SK-N-SH (cell line): ENCODE data around the gene CASS4. TPM values are rescaled to one million over a fixed set of nuclear protein-coding genes. Genes with fewer than 3 reads are reported as not detected.

Experiments used
- CTCF ChIA-PET: fragments of 300-600, 350-600 bp; formaldehyde crosslinking; extraction: SDS; loops from one replicate; lab custom pipeline; 2021; lab: Yijun Ruan, JAX
- POLR2A ChIA-PET: fragments of 350-600 bp; sonication (Branson Sonifier 250); formaldehyde crosslinking; extraction: SDS; loops from one replicate; lab custom pipeline; 2020; ENCODE audit warnings: antibody characterized with exemption, inconsistent platforms; lab: Yijun Ruan, JAX
- DNase-seq: peaks from one replicate; pipeline ENCODE4 v3.0.0; 2012
- H2AFZ ChIP-seq: fragments of 200-600 bp; sonication (generic); 2 replicates; pipeline ENCODE4 v1.8.1; 2016; ENCODE audit warnings: antibody characterized with exemption, mild to moderate bottlenecking, low read depth
- H3F3A ChIP-seq: fragments of 200-600 bp; sonication (generic); replicated peaks from 2 replicates; pipeline ENCODE3; 2016; ENCODE audit warnings: antibody characterized with exemption, mild to moderate bottlenecking; ENCODE audit not compliant: insufficient read depth
- H3K27ac ChIP-seq, 2 experiments: fragments of 200-500 bp in 1 of 2; fragments of 200-600 bp in 1 of 2; sonication (Bioruptor generic) in 1 of 2; sonication (generic), shearing (Covaris generic) in 1 of 2; 2 replicates each; pipeline versions ENCODE4 v1.5.1 to v1.6.1; 2014 to 2016; ENCODE audit warnings: low read depth in 2 of 2, inconsistent platforms in 1 of 2, low read length in 1 of 2, mild to moderate bottlenecking in 1 of 2, mixed read lengths in 1 of 2
- H3K27me3 ChIP-seq: fragments of 200-600 bp; sonication (generic), shearing (Covaris generic); 2 replicates; pipeline ENCODE4 v1.6.1; 2016; ENCODE audit warnings: mixed run types; ENCODE audit not compliant: insufficient read depth
- H3K36me3 ChIP-seq, 2 experiments: fragments of 200-500 bp in 1 of 2; fragments of 200-600 bp in 1 of 2; sonication (Bioruptor generic) in 1 of 2; sonication (generic) in 1 of 2; replicated peaks in 1 of 2; 2 replicates each; pipeline versions ENCODE3 to v1.5.1; 2014 to 2016; ENCODE audit warnings: low read length in 1 of 2, mild to moderate bottlenecking in 1 of 2; ENCODE audit not compliant: insufficient read depth in 2 of 2, control insufficient read depth in 1 of 2
- H3K4me1 ChIP-seq, 2 experiments: fragments of 200-500 bp in 1 of 2; fragments of 200-600 bp in 1 of 2; sonication (Bioruptor generic) in 1 of 2; sonication (generic), shearing (Covaris generic) in 1 of 2; 2 replicates each; pipeline versions ENCODE4 v1.5.1 to v1.6.1; 2014 to 2016; ENCODE audit warnings: low read depth in 1 of 2, low read length in 1 of 2, mixed run types in 1 of 2; ENCODE audit not compliant: insufficient read depth in 2 of 2, control insufficient read depth in 1 of 2
- H3K4me2 ChIP-seq: fragments of 200-600 bp; sonication (generic), shearing (Covaris generic); 2 replicates; pipeline ENCODE4 v1.6.1; 2017; ENCODE audit warnings: mixed run types
- H3K4me3 ChIP-seq, 2 experiments: fragments of 200-500 bp in 1 of 2; fragments of 200-600 bp in 1 of 2; sonication (Bioruptor generic) in 1 of 2; sonication (generic), shearing (Covaris generic) in 1 of 2; 2 replicates each; pipeline versions ENCODE4 v1.5.1 to v1.8.1; 2014 to 2016; ENCODE audit warnings: low read depth in 2 of 2, inconsistent platforms in 1 of 2, low read length in 1 of 2, mild to moderate bottlenecking in 1 of 2, mixed read lengths in 1 of 2, moderate library complexity in 1 of 2
- H3K79me2 ChIP-seq: fragments of 200-600 bp; sonication (generic); 2 replicates; pipeline ENCODE4 v1.8.1; 2017; ENCODE audit warnings: mild to moderate bottlenecking; ENCODE audit not compliant: insufficient read depth
- H3K9ac ChIP-seq: fragments of 200-600 bp; sonication (generic); 2 replicates; pipeline ENCODE4 v1.6.1; 2017; ENCODE audit warnings: mixed run types
- H3K9me2 ChIP-seq: fragments of 200-600 bp; sonication (generic); 2 replicates; pipeline ENCODE4 v1.6.1; 2017; ENCODE audit warnings: mixed run types
- H3K9me3 ChIP-seq: fragments of 200-600 bp; sonication (generic); 2 replicates; pipeline ENCODE4 v1.6.1; 2017; ENCODE audit warnings: mixed run types, mild to moderate bottlenecking, moderate library complexity
- H4K20me1 ChIP-seq: fragments of 200-600 bp; sonication (generic); 2 replicates; pipeline ENCODE4 v1.6.1; 2017; ENCODE audit warnings: mild to moderate bottlenecking, mixed run types; ENCODE audit not compliant: insufficient read depth
- EZH2phosphoT487 ChIP-seq: fragments of 200-600 bp; sonication (generic); IDR thresholded peaks from 2 replicates; pipeline ENCODE4 v1.6.1; 2017; ENCODE audit warnings: low read depth, mixed run types, mild to moderate bottlenecking, antibody characterized with exemption, moderate library complexity, borderline replicate concordance
- FOXJ3 ChIP-seq: sonication (generic); formaldehyde crosslinking; IDR thresholded peaks from 2 replicates; pipeline ENCODE4 v1.5.1; 2020; ENCODE audit warnings: mild to moderate bottlenecking, missing genetic modification reagents
- FOXM1 ChIP-seq: IDR thresholded peaks from 2 replicates; pipeline ENCODE4 v1.4.0; 2012; ENCODE audit warnings: low read depth, mild to moderate bottlenecking
- JUND ChIP-seq: IDR thresholded peaks from 2 replicates; pipeline ENCODE4 v1.4.0; 2012
- PBX3 ChIP-seq: IDR thresholded peaks from 2 replicates; pipeline ENCODE4; 2012
- whole genome bisulfite sequencing: methylation state at CpG from one replicate; pipeline ENCODE4 v1.1.6; 2017; ENCODE audit warnings: low lambda C conversion rate; 5-methylcytosine and 5-hydroxymethylcytosine counted together
- polyA plus RNA-seq, 3 experiments: library from polyadenylated mRNA; depleted of rRNA; stranded (reverse); fragments of >200 nt; gene quantifications; 2 replicates each; pipeline ENCODE4 v1.2.3, GENCODE V29; 2012
- TF ChIP-seq, protein P1 (sequence below): fragments of 200-600 bp; sonication (generic); IDR thresholded peaks from 2 replicates; pipeline ENCODE4 v1.6.1; 2017; ENCODE audit warnings: antibody characterized with exemption, mild to moderate bottlenecking, moderate library complexity
- TF ChIP-seq, protein P2 (sequence below): IDR thresholded peaks from 2 replicates; pipeline ENCODE4 v1.6.1; 2012; ENCODE audit warnings: mild to moderate bottlenecking, low read depth, low read length, moderate library complexity

Gene CASS4
- polyA plus RNA-seq, 1 of the 3 experiments (the other 2 are of a cell fraction): not detected

- Histone ChIP-seq H3K9me3 (no peaks in the 10 kb centered on the region), H4K20me1 (no peaks in the 10 kb centered on the region), H3K9me2 (no peaks in the 10 kb centered on the region), H3K79me2 (no peaks in the 10 kb centered on the region), H2AFZ (no peak overlapping the region)
- CTCF ChIA-PET: no interaction called here
- no peak for TF ChIP-seq FOXM1
- no peak for TF ChIP-seq FOXJ3
- TF ChIP-seq, protein P1, sequence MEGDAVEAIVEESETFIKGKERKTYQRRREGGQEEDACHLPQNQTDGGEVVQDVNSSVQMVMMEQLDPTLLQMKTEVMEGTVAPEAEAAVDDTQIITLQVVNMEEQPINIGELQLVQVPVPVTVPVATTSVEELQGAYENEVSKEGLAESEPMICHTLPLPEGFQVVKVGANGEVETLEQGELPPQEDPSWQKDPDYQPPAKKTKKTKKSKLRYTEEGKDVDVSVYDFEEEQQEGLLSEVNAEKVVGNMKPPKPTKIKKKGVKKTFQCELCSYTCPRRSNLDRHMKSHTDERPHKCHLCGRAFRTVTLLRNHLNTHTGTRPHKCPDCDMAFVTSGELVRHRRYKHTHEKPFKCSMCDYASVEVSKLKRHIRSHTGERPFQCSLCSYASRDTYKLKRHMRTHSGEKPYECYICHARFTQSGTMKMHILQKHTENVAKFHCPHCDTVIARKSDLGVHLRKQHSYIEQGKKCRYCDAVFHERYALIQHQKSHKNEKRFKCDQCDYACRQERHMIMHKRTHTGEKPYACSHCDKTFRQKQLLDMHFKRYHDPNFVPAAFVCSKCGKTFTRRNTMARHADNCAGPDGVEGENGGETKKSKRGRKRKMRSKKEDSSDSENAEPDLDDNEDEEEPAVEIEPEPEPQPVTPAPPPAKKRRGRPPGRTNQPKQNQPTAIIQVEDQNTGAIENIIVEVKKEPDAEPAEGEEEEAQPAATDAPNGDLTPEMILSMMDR: no peak
- TF ChIP-seq, all 33 proteins: peak for 0
- H3K4me2 ChIP-seq: no peak overlapping the region
- H3K4me3 ChIP-seq: no peak overlapping the region
- WGBS: 83% methylated on average over 27 of the region's 27 CpGs
- H3K9ac ChIP-seq: no peak overlapping the region
- POLR2A ChIA-PET: no interaction called here
- no peak overlapping the region for H3K27ac ChIP-seq
- no peaks in the 10 kb centered on the region for H3K36me3 ChIP-seq
- H3K27me3 ChIP-seq: no peaks in the 10 kb centered on the region
- H3F3A ChIP-seq: peaks cover 15% of the 10 kb centered on the region
- DNase-seq: no peak
- H3K4me1 ChIP-seq: peaks cover 2 to 6% of the 10 kb centered on the region in 2 experiments; a peak in 2 of 4 replicates
Observed at GRCh38 chr20:56443654-56444540, 31.8 kb downstream of the CASS4 start.

GRCh38 chr20:56445130-56445529 is 33.1 kb downstream of the CASS4 start:
- Histone ChIP-seq H3K9ac (no peak overlapping the region), H4K20me1 (no peaks in the 10 kb centered on the region), H3K27me3 (no peaks in the 10 kb centered on the region), H3K4me1 (peaks cover 0 to 5% of the 10 kb centered on the region in 2 experiments; a peak in 1 of 4 replicates)
- ChIA-PET CTCF (no interaction called here), POLR2A (no interaction called here)
- 89% methylated on average over 3 of the region's 3 CpGs for WGBS
- TF ChIP-seq JUND (no peak), FOXJ3 (no peak), PBX3 (no peak), EZH2phosphoT487 (no peak)
- TF ChIP-seq, protein P1: no peak
- TF ChIP-seq, protein P2, sequence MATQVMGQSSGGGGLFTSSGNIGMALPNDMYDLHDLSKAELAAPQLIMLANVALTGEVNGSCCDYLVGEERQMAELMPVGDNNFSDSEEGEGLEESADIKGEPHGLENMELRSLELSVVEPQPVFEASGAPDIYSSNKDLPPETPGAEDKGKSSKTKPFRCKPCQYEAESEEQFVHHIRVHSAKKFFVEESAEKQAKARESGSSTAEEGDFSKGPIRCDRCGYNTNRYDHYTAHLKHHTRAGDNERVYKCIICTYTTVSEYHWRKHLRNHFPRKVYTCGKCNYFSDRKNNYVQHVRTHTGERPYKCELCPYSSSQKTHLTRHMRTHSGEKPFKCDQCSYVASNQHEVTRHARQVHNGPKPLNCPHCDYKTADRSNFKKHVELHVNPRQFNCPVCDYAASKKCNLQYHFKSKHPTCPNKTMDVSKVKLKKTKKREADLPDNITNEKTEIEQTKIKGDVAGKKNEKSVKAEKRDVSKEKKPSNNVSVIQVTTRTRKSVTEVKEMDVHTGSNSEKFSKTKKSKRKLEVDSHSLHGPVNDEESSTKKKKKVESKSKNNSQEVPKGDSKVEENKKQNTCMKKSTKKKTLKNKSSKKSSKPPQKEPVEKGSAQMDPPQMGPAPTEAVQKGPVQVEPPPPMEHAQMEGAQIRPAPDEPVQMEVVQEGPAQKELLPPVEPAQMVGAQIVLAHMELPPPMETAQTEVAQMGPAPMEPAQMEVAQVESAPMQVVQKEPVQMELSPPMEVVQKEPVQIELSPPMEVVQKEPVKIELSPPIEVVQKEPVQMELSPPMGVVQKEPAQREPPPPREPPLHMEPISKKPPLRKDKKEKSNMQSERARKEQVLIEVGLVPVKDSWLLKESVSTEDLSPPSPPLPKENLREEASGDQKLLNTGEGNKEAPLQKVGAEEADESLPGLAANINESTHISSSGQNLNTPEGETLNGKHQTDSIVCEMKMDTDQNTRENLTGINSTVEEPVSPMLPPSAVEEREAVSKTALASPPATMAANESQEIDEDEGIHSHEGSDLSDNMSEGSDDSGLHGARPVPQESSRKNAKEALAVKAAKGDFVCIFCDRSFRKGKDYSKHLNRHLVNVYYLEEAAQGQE: no peak
- TF ChIP-seq, all 33 proteins: peak for 0
- Histone ChIP-seq H3F3A (peaks cover 3% of the 10 kb centered on the region), H3K36me3 (no peaks in the 10 kb centered on the region), H3K9me2 (no peaks in the 10 kb centered on the region), H2AFZ (no peak overlapping the region), H3K4me2 (no peak overlapping the region), H3K4me3 (no peak overlapping the region), H3K79me2 (no peaks in the 10 kb centered on the region), H3K27ac (no peak overlapping the region), H3K9me3 (no peaks in the 10 kb centered on the region)
- no peak for DNase-seq
